OCI-LY7 (cell line): ENCODE data around the gene PCNT. TPM values are rescaled to one million over a fixed set of nuclear protein-coding genes. Genes with fewer than 3 reads are reported as not detected.

Source experiments
- BruUV-seq: library from RNA; stranded (reverse); fragments of 400-500 nt; replicated peaks from 2 replicates; lab custom pipeline; 2021; lab: Mats Ljungman, UMichigan
- CTCF ChIA-PET: fragments of 300-600 bp; sonication (Branson Sonifier 250); formaldehyde crosslinking; loops from one replicate; lab custom pipeline; 2022; ENCODE audit warnings: antibody characterized with exemption; ENCODE audit not compliant: unreplicated experiment; lab: Charles Lee
- POLR2A ChIA-PET: fragments of 300-600 bp; sonication (Branson Sonifier 250); formaldehyde crosslinking; loops from one replicate; lab custom pipeline; 2022; ENCODE audit warnings: antibody characterized with exemption; lab: Charles Lee
- DNase-seq: peaks from one replicate; pipeline ENCODE4 v3.0.0-alpha.2; 2015; ENCODE audit warnings: low spot score
- H2AFZ ChIP-seq: fragments of 200-600 bp; sonication (generic), shearing (Covaris generic); 2 replicates; pipeline ENCODE4 v1.6.1; 2014; ENCODE audit warnings: mild to moderate bottlenecking, antibody characterized with exemption, low read length, moderate library complexity
- H3K27ac ChIP-seq: fragments of 200-600 bp; sonication (generic); 2 replicates; pipeline ENCODE4 v1.5.1; 2014; ENCODE audit warnings: mixed run types, low read depth, mild to moderate bottlenecking, moderate library complexity, low read length, inconsistent platforms; ENCODE audit not compliant: poor library complexity, severe bottlenecking
- H3K36me3 ChIP-seq: fragments of 200-600 bp; sonication (generic); 2 replicates; pipeline ENCODE4 v1.6.1; 2014; ENCODE audit warnings: mild to moderate bottlenecking, antibody characterized with exemption, low read length, moderate library complexity, mixed read lengths; ENCODE audit not compliant: insufficient read depth
- H3K4me1 ChIP-seq: fragments of 200-600 bp; sonication (generic); 2 replicates; pipeline ENCODE4 v1.5.1; 2014; ENCODE audit warnings: mild to moderate bottlenecking, low read length; ENCODE audit not compliant: insufficient read depth, poor library complexity, severe bottlenecking
- H3K4me2 ChIP-seq: fragments of 200-600 bp; sonication (generic); 2 replicates; pipeline ENCODE4 v1.6.1; 2014; ENCODE audit warnings: mild to moderate bottlenecking, low read length
- H3K4me3 ChIP-seq: fragments of 200-600 bp; sonication (generic); 2 replicates; pipeline ENCODE4 v1.5.1; 2014; ENCODE audit warnings: mild to moderate bottlenecking, low read depth, low read length; ENCODE audit not compliant: poor library complexity, severe bottlenecking
- H3K79me2 ChIP-seq: fragments of 200-600 bp; sonication (generic); 2 replicates; pipeline ENCODE4 v1.6.1; 2016; ENCODE audit warnings: low read depth, mild to moderate bottlenecking, low read length, moderate library complexity, mixed read lengths; ENCODE audit not compliant: insufficient read depth
- H3K9me2 ChIP-seq: fragments of 200-600 bp; sonication (generic); 2 replicates; pipeline ENCODE4 v1.6.1; 2016; ENCODE audit warnings: mild to moderate bottlenecking, low read length, mixed read lengths; ENCODE audit not compliant: insufficient read depth
- H3K9me3 ChIP-seq: fragments of 200-600 bp; sonication (generic); 2 replicates; pipeline ENCODE4 v1.6.1; 2014; ENCODE audit warnings: mild to moderate bottlenecking, mixed run types, low read length, mixed read lengths
- H4K20me1 ChIP-seq: fragments of 200-600 bp; sonication (generic); 2 replicates; pipeline ENCODE4 v1.6.1; 2014; ENCODE audit warnings: mild to moderate bottlenecking, antibody characterized with exemption, low read length, moderate library complexity, mixed read lengths; ENCODE audit not compliant: insufficient read depth
- CTCF ChIP-seq: fragments of 200-600 bp; sonication (generic); conservative IDR thresholded peaks from 2 replicates; pipeline ENCODE4 v1.5.1; 2014; ENCODE audit warnings: mild to moderate bottlenecking, antibody characterized with exemption, low read length, moderate library complexity, mixed read lengths
- EZH2phosphoT487 ChIP-seq: fragments of 200-600 bp; sonication (generic); IDR thresholded peaks from 2 replicates; pipeline ENCODE4 v1.6.1; 2018; ENCODE audit warnings: low read depth, borderline replicate concordance, mild to moderate bottlenecking, mixed run types, antibody characterized with exemption, low read length, moderate library complexity, mixed read lengths
- intact Hi-C: fragments of 100-400 bp; cut with micrococcal nuclease; formaldehyde crosslinking; loops from one replicate; pipeline ENCODE4 v1.10.0; 2022; ENCODE audit not compliant: unreplicated experiment
- total RNA-seq, 2 experiments: library from RNA; depleted of rRNA in 1 of 2; stranded (reverse); fragments of >200 nt in 1 of 2; shearing (Covaris generic) in 1 of 2; gene quantifications; 2 replicates each; pipeline ENCODE4 v1.2.3, GENCODE V29; 2014 to 2022

Gene PCNT
- total RNA-seq, 2 experiments from 2014 or later: 48.4 to 84.1 TPM

- no peaks in the 10 kb centered on the region for H4K20me1 ChIP-seq
- peaks cover 5% of the 10 kb centered on the region for H3K4me1 ChIP-seq
- H3K27ac ChIP-seq: no peak overlapping the region
- peaks cover 51% of the 10 kb centered on the region for H3K36me3 ChIP-seq
- no peak for TF ChIP-seq CTCF
- no peak for TF ChIP-seq EZH2phosphoT487
- H3K9me2 ChIP-seq: no peaks in the 10 kb centered on the region
- no peak overlapping the region for H2AFZ ChIP-seq
- no peak for DNase-seq
- H3K4me3 ChIP-seq: no peak overlapping the region
- H3K9me3 ChIP-seq: no peaks in the 10 kb centered on the region
- ChIA-PET CTCF (no interaction called here), POLR2A (no interaction called here)
- no peaks in the 10 kb centered on the region for H3K79me2 ChIP-seq
- intact Hi-C loops: no loop called here
- BruUV-seq: no TSS peak
- H3K4me2 ChIP-seq: no peak overlapping the region
Measured at GRCh38 chr21:46425041-46425440, 101.1 kb downstream of the PCNT start.

- Histone ChIP-seq H3K4me2 (no peak overlapping the region), H3K4me1 (peaks cover 5% of the 10 kb centered on the region), H3K9me2 (no peaks in the 10 kb centered on the region), H4K20me1 (no peaks in the 10 kb centered on the region), H3K27ac (no peak overlapping the region), H2AFZ (no peak overlapping the region), H3K4me3 (no peak overlapping the region), H3K79me2 (no peaks in the 10 kb centered on the region), H3K9me3 (no peaks in the 10 kb centered on the region), H3K36me3 (peaks cover 54% of the 10 kb centered on the region)
- DNase-seq: no peak
- ChIA-PET POLR2A (no interaction called here), CTCF (no interaction called here)
- BruUV-seq: no TSS peak
- TF ChIP-seq CTCF (no peak), EZH2phosphoT487 (no peak)
- intact Hi-C loops: no loop called here
Measured at GRCh38 chr21:46425571-46425970, 101.6 kb downstream of the PCNT start.

GRCh38 chr21:46426313-46427046 lies 102.5 kb downstream of the PCNT start:
- BruUV-seq: no TSS peak
- POLR2A ChIA-PET: no interaction called here
- Histone ChIP-seq H3K4me1 (peaks cover 5% of the 10 kb centered on the region), H3K36me3 (peaks cover 54% of the 10 kb centered on the region), H3K27ac (no peak overlapping the region), H3K9me3 (no peaks in the 10 kb centered on the region), H3K4me3 (no peak overlapping the region), H3K4me2 (no peak overlapping the region), H4K20me1 (no peaks in the 10 kb centered on the region), H3K79me2 (no peaks in the 10 kb centered on the region), H2AFZ (no peak overlapping the region), H3K9me2 (no peaks in the 10 kb centered on the region)
- TF ChIP-seq CTCF (no peak), EZH2phosphoT487 (no peak)
- intact Hi-C loops: no loop called here
- CTCF ChIA-PET: no interaction called here
- DNase-seq: no peak
